ENCODE results near the gene OPHN1. TPM values are rescaled to one million over a fixed set of nuclear protein-coding genes. Genes with fewer than 3 reads are reported as not detected.

Gene OPHN1, protein sequence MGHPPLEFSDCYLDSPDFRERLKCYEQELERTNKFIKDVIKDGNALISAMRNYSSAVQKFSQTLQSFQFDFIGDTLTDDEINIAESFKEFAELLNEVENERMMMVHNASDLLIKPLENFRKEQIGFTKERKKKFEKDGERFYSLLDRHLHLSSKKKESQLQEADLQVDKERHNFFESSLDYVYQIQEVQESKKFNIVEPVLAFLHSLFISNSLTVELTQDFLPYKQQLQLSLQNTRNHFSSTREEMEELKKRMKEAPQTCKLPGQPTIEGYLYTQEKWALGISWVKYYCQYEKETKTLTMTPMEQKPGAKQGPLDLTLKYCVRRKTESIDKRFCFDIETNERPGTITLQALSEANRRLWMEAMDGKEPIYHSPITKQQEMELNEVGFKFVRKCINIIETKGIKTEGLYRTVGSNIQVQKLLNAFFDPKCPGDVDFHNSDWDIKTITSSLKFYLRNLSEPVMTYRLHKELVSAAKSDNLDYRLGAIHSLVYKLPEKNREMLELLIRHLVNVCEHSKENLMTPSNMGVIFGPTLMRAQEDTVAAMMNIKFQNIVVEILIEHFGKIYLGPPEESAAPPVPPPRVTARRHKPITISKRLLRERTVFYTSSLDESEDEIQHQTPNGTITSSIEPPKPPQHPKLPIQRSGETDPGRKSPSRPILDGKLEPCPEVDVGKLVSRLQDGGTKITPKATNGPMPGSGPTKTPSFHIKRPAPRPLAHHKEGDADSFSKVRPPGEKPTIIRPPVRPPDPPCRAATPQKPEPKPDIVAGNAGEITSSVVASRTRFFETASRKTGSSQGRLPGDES
- total RNA-seq, result under 1 TPM; 0.08 to 0.33 (median 0.11) TPM

DNA sequence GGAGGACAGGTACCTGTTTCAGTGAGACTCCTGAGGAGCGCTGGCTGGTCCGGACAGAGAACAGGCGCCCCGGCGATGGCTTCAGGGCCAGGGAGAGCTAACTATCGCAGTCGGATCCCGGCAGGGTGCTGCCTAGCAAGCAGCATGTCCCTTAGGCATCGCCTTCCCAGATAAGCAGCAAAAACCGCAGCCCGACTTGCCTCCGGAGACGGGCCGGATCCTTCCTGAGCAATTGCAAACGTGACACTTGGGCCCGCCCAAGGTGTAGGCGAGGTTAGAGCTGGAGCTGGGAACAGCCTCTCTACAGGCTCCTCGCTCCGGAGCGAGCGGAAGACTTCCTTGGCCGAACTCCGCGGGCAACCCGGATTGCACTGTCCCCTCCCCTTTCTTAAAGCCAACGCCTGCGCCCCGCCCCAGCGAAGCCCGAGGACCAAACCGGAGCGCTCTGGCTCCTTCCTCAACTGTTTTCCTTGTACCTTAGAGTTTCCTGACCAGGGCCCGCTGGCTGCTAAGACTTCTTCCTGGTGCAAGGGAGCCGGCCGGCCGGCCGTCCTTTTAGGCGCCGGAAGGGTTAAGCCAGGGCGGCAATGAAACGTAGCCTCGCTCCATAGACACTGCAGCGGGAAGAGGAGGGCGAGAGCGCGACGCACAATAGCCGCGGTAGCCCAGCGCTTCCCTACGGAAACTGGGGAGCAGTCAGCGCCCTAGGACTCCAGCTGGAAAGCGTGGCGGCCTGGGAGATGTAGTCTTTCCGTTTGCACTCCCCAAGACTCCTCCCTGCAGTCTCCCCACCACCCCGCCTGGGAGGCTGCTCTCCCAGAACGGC is at the start of gene OPHN1:
OPHN1 (minus strand) TSS at position 341 of the 826 bp plus-strand sequence. CDS start 475 bp downstream, outside the sequence.
- ATAC-seq (peak; percentile 46 to 56), DNase-seq (no peak)
- Mint-ChIP-seq H3K4me3 (peak within 1 kb of the TSS; percentile 69), H3K27me3 (ENCODE audit: low read depth) (peaks cover 33% of the 10 kb centered on the region), H3K9me3 (no peaks in the 10 kb centered on the region), H3K36me3 (ENCODE audit: insufficient read depth) (no peaks in the 10 kb centered on the region), H3K4me1 (ENCODE audit: low read depth) (peaks cover 9% of the 10 kb centered on the region)

DNA sequence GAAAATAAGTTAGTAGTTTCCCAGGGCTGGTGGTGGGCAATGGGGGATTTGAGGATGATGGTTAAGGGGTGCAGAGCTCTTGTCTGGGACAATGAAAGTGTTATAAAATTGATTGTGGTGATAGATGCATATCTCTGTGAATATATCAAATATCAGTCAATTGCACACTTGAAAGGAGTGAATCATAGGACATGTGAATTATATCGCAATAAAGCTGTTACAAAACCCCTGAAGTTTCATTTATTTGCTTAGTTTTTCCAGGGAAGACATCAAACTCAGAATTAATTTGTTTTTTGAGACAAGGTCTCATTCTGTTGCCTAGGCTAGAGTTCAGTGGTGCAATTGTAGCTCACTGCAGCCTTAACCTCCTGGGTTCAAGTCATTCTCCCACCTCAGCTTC is 47.7 kb upstream of the OPHN1 start:
- H3K27me3 Mint-ChIP-seq (ENCODE audit: low read depth), result peaks cover 2% of the 10 kb centered on the region
- H3K4me1 Mint-ChIP-seq (ENCODE audit: low read depth), result no peaks in the 10 kb centered on the region
- DNase-seq (no peak), ATAC-seq (no peak)
- no peaks in the 10 kb centered on the region for H3K9me3 Mint-ChIP-seq
- H3K4me3 Mint-ChIP-seq, result no peak overlapping the region
- H3K36me3 Mint-ChIP-seq (ENCODE audit: insufficient read depth), result no peaks in the 10 kb centered on the region

DNA sequence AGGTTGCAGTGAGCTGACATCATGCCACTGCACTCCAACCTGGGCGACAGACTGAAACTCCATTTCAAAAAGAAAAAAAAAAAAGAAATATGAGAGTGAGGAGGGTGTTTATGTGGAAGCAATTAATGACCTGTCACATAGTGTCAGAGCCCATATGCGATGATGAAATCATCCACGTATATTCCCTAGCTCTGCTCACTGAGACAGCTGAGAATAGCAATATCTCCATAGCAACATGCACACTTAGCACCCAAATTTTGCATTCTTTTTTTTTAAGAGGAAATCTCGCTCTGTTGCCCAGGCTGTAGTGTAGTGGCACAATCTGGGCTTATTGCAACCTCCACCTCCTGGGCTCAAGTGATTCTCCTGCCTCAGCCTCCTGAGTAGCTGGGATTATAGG is 31.5 kb upstream of the OPHN1 start:
- Mint-ChIP-seq H3K36me3 (ENCODE audit: insufficient read depth) (no peaks in the 10 kb centered on the region), H3K9me3 (no peaks in the 10 kb centered on the region), H3K4me3 (no peak overlapping the region), H3K4me1 (ENCODE audit: low read depth) (no peaks in the 10 kb centered on the region), H3K27me3 (ENCODE audit: low read depth) (peaks cover 2% of the 10 kb centered on the region)
- ATAC-seq (no peak), DNase-seq (no peak)

DNA sequence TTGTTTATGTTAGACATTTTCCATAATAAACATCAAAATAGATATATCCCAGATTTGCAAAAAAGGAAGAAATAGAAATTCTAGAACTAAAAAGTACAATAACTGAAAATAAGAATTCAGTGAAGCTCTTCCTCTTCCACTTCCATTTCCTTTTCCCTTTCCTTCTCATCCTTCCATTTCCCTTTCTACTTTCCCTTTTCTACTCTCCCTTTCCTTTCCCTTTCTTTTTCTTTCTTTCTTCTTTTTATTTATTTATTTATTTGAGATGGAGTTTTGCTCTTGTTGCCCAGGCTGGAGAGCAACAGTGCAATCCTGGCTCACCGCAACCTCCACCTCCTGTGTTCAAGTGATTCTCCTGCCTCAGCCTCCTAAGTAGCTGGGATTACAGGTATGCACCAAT is 30.6 kb upstream of the OPHN1 start:
- Mint-ChIP-seq H3K9me3 (no peaks in the 10 kb centered on the region), H3K27me3 (ENCODE audit: low read depth) (peaks cover 2% of the 10 kb centered on the region), H3K4me3 (no peak overlapping the region), H3K36me3 (ENCODE audit: insufficient read depth) (no peaks in the 10 kb centered on the region), H3K4me1 (ENCODE audit: low read depth) (no peaks in the 10 kb centered on the region)
- ATAC-seq (no peak), DNase-seq (no peak)

DNA sequence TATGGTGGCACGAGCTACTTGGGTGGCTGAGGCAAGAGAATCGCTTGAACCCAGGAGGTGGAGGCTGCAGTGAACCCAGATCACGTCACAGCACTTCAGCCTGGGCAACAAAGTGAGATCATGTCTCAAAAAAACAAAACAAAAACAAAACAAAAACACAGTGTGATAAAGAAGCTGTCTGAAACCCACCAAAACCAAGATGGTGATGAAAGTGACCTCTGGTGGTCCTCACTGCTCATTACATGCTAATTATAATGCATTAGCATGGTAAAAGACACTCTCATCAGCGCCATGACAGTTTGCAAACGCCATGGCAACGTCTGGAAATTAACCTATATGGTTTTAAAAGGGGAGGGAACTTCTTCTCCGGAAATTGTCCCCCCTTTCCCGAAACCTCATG is 29.4 kb upstream of the OPHN1 start:
- Mint-ChIP-seq H3K9me3 (no peaks in the 10 kb centered on the region), H3K4me1 (ENCODE audit: low read depth) (no peaks in the 10 kb centered on the region), H3K27me3 (ENCODE audit: low read depth) (peaks cover 2% of the 10 kb centered on the region), H3K4me3 (no peak overlapping the region), H3K36me3 (ENCODE audit: insufficient read depth) (no peaks in the 10 kb centered on the region)
- ATAC-seq (peak; percentile 30 to 62), DNase-seq (no peak)

DNA sequence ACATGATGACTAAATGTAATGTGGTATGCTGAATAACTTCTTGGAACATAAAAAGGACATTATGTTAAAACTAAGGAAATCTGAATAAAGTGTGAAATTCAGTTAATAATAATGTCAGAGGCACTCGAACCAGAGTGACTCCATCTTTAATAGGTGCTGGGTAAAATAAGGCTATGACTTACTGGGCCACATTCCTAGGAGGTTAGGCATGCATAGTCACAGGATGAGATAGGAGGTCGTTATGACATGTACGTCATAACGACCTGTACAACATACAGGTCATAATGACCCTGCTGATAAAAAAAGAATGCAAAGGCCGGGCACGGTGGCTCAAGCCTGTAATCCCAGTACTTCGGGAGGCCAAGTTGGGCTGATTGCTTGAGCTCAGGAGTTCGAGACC is 28.9 kb upstream of the OPHN1 start:
- DNase-seq (no peak), ATAC-seq (no peak)
- Mint-ChIP-seq H3K4me3 (no peak overlapping the region), H3K9me3 (no peaks in the 10 kb centered on the region), H3K36me3 (ENCODE audit: insufficient read depth) (no peaks in the 10 kb centered on the region), H3K27me3 (ENCODE audit: low read depth) (peaks cover 2% of the 10 kb centered on the region), H3K4me1 (ENCODE audit: low read depth) (no peaks in the 10 kb centered on the region)

DNA sequence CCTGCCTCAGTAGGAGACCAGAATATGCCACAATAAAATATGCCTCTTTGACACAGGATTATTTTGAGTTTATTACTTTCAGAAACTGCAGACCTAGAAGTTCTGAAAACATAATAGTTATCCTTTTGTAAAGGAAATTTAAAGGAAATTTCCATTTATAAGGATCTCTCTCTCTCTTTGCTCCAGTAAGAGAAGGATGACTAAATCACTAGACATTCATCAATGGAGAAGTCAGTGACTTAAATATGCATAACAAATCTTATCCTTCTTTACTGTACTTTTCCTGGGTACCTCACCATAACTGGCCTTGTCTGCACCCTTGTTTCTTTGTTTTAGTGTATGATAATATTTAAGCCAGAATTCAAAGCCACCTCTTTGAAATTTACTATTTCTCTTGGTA is 28.3 kb upstream of the OPHN1 start:
- DNase-seq (no peak), ATAC-seq (no peak)
- H3K4me1 Mint-ChIP-seq (ENCODE audit: low read depth), result no peaks in the 10 kb centered on the region
- no peaks in the 10 kb centered on the region for H3K36me3 Mint-ChIP-seq (ENCODE audit: insufficient read depth)
- no peak overlapping the region for H3K4me3 Mint-ChIP-seq
- peaks cover 1% of the 10 kb centered on the region for H3K27me3 Mint-ChIP-seq (ENCODE audit: low read depth)
- no peaks in the 10 kb centered on the region for H3K9me3 Mint-ChIP-seq

DNA sequence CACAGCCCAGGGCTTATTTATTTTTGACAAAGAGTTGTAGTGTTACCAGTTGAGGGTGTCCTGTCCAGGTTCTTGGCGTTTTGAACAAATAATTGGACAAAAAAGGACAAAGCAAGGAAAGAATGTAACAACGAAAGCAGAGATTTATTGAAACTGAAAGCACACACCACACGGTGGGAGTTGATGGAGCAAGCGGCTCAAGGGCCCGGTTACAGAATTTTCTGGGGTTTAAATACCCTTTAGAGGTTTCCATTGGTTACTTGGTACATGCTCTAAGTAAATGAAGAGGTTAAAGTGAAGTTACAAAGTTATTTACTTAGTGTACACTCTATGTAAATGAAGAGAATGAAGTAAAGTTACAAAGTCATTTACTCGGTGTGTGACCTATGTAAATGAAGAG is 27.8 kb upstream of the OPHN1 start:
- ATAC-seq (no peak), DNase-seq (no peak)
- Mint-ChIP-seq H3K4me3 (no peak overlapping the region), H3K27me3 (ENCODE audit: low read depth) (no peaks in the 10 kb centered on the region), H3K36me3 (ENCODE audit: insufficient read depth) (no peaks in the 10 kb centered on the region), H3K9me3 (no peaks in the 10 kb centered on the region), H3K4me1 (ENCODE audit: low read depth) (no peaks in the 10 kb centered on the region)

DNA sequence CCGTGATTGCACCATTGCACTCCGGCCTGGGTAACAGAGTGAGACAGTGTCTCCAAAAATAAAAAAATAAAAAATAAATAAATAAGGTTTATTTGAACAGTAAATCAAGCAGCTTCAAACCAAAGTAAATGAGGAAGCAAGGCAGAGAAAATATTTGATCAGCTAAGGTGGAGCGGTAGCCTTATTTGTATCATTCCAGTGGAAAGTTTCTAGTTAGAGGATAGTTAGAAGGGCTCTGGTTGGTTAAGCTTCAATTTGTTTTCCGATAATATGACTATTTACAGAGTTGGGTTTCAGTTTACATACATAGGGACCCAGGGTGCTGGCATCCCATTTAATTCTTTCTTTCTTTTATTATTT is 21.8 kb upstream of the OPHN1 start:
- H3K27me3 Mint-ChIP-seq (ENCODE audit: low read depth), result no peaks in the 10 kb centered on the region
- H3K4me1 Mint-ChIP-seq (ENCODE audit: low read depth), result no peaks in the 10 kb centered on the region
- H3K36me3 Mint-ChIP-seq (ENCODE audit: insufficient read depth), result no peaks in the 10 kb centered on the region
- no peaks in the 10 kb centered on the region for H3K9me3 Mint-ChIP-seq
- DNase-seq (no peak), ATAC-seq (no peak)
- H3K4me3 Mint-ChIP-seq, result no peak overlapping the region

DNA sequence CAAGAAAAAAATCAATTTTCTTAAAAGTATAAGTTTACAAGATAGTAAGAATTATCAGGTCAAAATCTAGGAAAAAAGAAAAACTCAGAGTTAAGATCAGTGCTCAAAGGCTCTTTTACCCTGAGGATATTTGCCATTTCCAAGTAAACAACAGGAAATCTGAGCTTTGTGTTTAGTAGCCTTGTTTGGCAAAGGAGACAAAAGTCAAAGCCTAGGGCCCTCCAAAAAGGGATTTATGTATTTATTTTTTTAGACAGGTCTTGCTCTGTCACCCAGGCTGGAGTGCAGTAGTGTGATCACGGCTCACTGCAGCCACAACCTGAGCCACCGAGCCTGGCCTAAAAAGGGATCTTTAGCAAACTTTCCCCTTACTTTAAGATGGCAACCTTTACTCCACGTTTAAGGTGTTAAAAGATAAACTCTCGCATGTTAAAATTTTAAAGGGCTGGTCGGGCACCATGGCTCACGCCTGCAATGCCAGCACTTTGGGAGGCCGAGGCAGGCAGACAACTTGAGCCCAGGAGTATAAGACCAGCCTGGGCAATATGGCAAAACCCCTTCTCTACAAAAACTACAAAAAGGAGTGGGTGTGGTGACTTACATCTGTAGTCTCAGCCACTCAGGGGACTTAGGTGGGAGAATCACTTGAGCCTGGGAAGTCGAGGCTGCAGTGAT is 21.3 kb upstream of the OPHN1 start:
- Mint-ChIP-seq H3K36me3 (ENCODE audit: insufficient read depth) (no peaks in the 10 kb centered on the region), H3K4me3 (no peak overlapping the region), H3K4me1 (ENCODE audit: low read depth) (no peaks in the 10 kb centered on the region), H3K9me3 (no peaks in the 10 kb centered on the region), H3K27me3 (ENCODE audit: low read depth) (no peaks in the 10 kb centered on the region)
- DNase-seq (no peak), ATAC-seq (no peak)

DNA sequence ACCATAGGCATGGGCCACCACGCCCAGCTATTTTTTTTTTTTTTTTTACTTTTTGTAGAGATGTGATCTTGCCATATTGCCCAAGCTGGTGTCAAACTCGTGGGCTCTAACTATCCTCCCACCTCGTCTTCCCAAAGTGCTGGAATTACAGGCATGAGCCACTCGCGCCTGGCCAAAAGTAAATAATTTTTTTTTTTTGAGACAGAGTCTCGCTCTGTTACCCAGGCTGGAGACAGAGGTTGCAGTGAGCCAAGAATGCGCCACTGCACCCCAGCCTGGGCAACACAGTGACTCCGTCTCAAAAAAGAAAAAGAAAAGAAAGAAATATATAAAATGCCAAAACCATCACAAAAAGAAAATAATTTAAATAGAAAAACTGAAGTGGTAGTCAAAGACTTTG is 18.4 kb upstream of the OPHN1 start:
- H3K4me1 Mint-ChIP-seq (ENCODE audit: low read depth), result no peaks in the 10 kb centered on the region
- H3K4me3 Mint-ChIP-seq, result no peak overlapping the region
- ATAC-seq (no peak), DNase-seq (no peak)
- H3K9me3 Mint-ChIP-seq, result no peaks in the 10 kb centered on the region
- peaks cover under 1% of the 10 kb centered on the region for H3K27me3 Mint-ChIP-seq (ENCODE audit: low read depth)
- no peaks in the 10 kb centered on the region for H3K36me3 Mint-ChIP-seq (ENCODE audit: insufficient read depth)

DNA sequence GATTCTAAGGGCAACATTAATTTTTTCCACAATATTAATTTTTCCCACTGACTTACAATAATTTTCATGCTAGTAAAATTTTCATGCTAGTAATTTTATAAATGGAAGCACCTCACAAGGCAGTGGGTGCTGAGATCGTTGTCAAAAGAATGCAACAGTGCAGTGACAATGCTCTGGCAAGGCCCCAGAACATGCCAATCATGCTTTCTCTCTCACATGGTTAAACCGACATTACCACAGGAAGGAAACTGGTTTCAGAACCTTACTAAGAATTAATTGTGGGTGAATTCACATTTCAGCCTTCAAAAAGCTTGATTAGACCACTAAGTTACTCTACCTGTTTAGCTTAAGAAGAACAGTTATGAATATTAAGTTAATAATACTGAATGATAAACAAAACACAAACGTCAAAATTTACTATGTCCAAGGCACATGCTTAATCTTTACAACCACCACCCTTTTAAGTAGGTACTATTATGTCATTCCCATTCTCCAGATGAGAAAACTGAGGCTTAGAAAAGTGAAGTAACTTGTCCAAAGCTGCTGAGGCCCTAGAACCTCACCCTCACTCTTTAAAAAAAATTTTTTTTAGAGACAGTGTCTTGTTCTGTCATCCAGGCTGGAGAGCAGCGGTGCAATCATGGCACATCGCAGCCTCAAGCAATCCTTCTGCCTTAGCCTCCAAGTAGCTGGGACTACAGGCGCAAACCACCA is 10.0 kb upstream of the OPHN1 start:
- Mint-ChIP-seq H3K36me3 (ENCODE audit: insufficient read depth) (no peaks in the 10 kb centered on the region), H3K9me3 (no peaks in the 10 kb centered on the region), H3K4me1 (ENCODE audit: low read depth) (peaks cover 9% of the 10 kb centered on the region), H3K4me3 (no peak overlapping the region), H3K27me3 (ENCODE audit: low read depth) (peaks cover 10% of the 10 kb centered on the region)
- peak; percentile 57 to 75 for ATAC-seq
- DNase-seq, result no peak

DNA sequence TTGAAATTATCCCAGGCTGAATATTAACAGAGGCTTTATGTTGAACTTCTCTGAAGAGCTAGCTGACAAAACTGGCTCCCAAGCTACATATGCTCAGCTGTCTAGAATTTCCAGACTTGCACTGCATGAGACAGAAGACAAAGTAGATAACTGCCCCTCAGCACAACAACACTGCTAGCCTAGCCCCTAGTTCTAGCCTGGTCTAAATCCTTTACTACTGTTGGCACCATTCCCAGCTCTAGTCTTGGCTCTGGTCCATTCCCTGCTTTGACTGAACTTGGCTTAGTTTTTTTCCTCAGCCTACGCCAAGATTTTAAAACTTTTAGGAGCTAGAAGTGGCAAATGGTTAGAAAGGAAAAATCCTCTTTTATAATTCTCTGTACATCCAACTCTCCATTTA is 7.6 kb upstream of the OPHN1 start:
- DNase-seq (no peak), ATAC-seq (no peak)
- Mint-ChIP-seq H3K4me1 (ENCODE audit: low read depth) (peaks cover 9% of the 10 kb centered on the region), H3K27me3 (ENCODE audit: low read depth) (peaks cover 6% of the 10 kb centered on the region), H3K4me3 (no peak overlapping the region), H3K9me3 (no peaks in the 10 kb centered on the region), H3K36me3 (ENCODE audit: insufficient read depth) (no peaks in the 10 kb centered on the region)

All from activated T-cell treated with anti-CD3 and anti-CD28 coated beads, Interleukin-2, amount 50 U/mL, for 4 hours (primary cell).